HG03439 (cell line): Measurements from ENCODE around the gene LHFPL5.

Experiments used
- ATAC-seq: cut with Tn5 transposase; IDR thresholded peaks from one replicate; pipeline ENCODE4 v1.9.1; 2021; ENCODE audit warnings: mild to moderate bottlenecking, moderate library complexity; ENCODE audit not compliant: unreplicated experiment

Gene LHFPL5

GRCh38 chr6:35790683-35791082 lies 14.5 kb upstream of the LHFPL5 start:
- no peak for ATAC-seq

GRCh38 chr6:35794536-35795452 lies 10.4 kb upstream of the LHFPL5 start:
- ATAC-seq, result no peak

- no peak for ATAC-seq
Measured at GRCh38 chr6:35795453-35796071, 9.6 kb upstream of the LHFPL5 start.

- no peak for ATAC-seq
Measured at GRCh38 chr6:35796236-35796635, 8.9 kb upstream of the LHFPL5 start.

- ATAC-seq, result no peak
Measured at GRCh38 chr6:35797837-35798526, 7.2 kb upstream of the LHFPL5 start.

GRCh38 chr6:35798706-35799105 lies 6.4 kb upstream of the LHFPL5 start:
- ATAC-seq, result no peak

- ATAC-seq, result no peak
Measured at GRCh38 chr6:35801148-35801547, 4.0 kb upstream of the LHFPL5 start.

GRCh38 chr6:35808688-35809087 lies 3.5 kb downstream of the LHFPL5 start:
- ATAC-seq, result no peak

- ATAC-seq, result no peak
Measured at GRCh38 chr6:35809809-35810208, 4.7 kb downstream of the LHFPL5 start.

- no peak for ATAC-seq
Measured at GRCh38 chr6:35810971-35811698, 6.0 kb downstream of the LHFPL5 start.

- no peak for ATAC-seq
Measured at GRCh38 chr6:35811699-35811995, 6.5 kb downstream of the LHFPL5 start.

GRCh38 chr6:35817515-35817914 lies 12.4 kb downstream of the LHFPL5 start:
- ATAC-seq, result no peak

- ATAC-seq, result no peak
Measured at GRCh38 chr6:35823601-35824000, 18.4 kb downstream of the LHFPL5 start.

- ATAC-seq, result no peak
Measured at GRCh38 chr6:35824552-35825192, 19.5 kb downstream of the LHFPL5 start.

GRCh38 chr6:35829306-35829705 lies 24.2 kb downstream of the LHFPL5 start:
- ATAC-seq, result no peak

- ATAC-seq, result no peak
Measured at GRCh38 chr6:35831257-35832007, 26.3 kb downstream of the LHFPL5 start.

GRCh38 chr6:35833536-35833935 lies 28.4 kb downstream of the LHFPL5 start:
- no peak for ATAC-seq

- ATAC-seq, result no peak
Measured at GRCh38 chr6:35839019-35839418, 33.9 kb downstream of the LHFPL5 start.

GRCh38 chr6:35842381-35842780 lies 37.2 kb downstream of the LHFPL5 start:
- no peak for ATAC-seq

GRCh38 chr6:35844290-35844689 lies 39.1 kb downstream of the LHFPL5 start:
- ATAC-seq, result no peak
